ENCODE results near the gene GLT6D1.

DNA sequence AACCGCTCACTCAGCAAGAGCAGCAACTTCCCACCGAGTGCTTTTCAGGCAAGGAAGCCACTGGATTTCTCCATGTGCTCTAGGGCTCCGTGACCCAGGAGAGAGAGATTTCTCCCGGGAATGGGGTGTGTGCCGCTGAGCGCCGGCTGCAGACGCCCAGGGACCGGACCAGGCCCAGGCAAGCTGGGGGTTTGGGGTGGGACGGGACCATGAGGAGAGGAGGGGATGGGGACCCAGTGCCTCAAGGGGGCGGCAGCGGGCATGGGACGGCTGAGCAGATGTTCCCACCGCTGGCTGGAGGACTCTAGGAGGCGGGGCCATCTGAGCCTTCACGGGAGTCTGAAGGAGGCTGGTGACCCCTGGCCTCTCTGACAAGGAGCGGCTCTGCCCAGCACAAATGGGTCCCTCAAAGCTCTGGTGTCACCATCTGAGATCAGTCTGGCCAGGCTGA is 32.3 kb upstream of the GLT6D1 start:
- no peak for TF ChIP-seq CTCF (IDR thresholded peaks at IDR 0.05)
- no peak for TF ChIP-seq EP300 (IDR thresholded peaks at IDR 0.05)
- TF ChIP-seq POLR2A (IDR thresholded peaks at IDR 0.05): no peak
